SK-N-SH (cell line): ENCODE data around the gene B3GALT6. TPM values are rescaled to one million over a fixed set of nuclear protein-coding genes. Genes with fewer than 3 reads are reported as not detected.

Experiments used
- CTCF ChIA-PET: fragments of 300-600, 350-600 bp; formaldehyde crosslinking; extraction: SDS; loops from one replicate; lab custom pipeline; 2021; lab: Yijun Ruan, JAX
- POLR2A ChIA-PET: fragments of 350-600 bp; sonication (Branson Sonifier 250); formaldehyde crosslinking; extraction: SDS; loops from one replicate; lab custom pipeline; 2020; ENCODE audit warnings: antibody characterized with exemption, inconsistent platforms; lab: Yijun Ruan, JAX
- DNase-seq: peaks from one replicate; pipeline ENCODE4 v3.0.0; 2012
- H2AFZ ChIP-seq: fragments of 200-600 bp; sonication (generic); 2 replicates; pipeline ENCODE4 v1.8.1; 2016; ENCODE audit warnings: antibody characterized with exemption, mild to moderate bottlenecking, low read depth
- H3F3A ChIP-seq: fragments of 200-600 bp; sonication (generic); replicated peaks from 2 replicates; pipeline ENCODE3; 2016; ENCODE audit warnings: antibody characterized with exemption, mild to moderate bottlenecking; ENCODE audit not compliant: insufficient read depth
- H3K27ac ChIP-seq, 2 experiments: fragments of 200-500 bp in 1 of 2; fragments of 200-600 bp in 1 of 2; sonication (Bioruptor generic) in 1 of 2; sonication (generic), shearing (Covaris generic) in 1 of 2; 2 replicates each; pipeline versions ENCODE4 v1.5.1 to v1.6.1; 2014 to 2016; ENCODE audit warnings: low read depth in 2 of 2, inconsistent platforms in 1 of 2, low read length in 1 of 2, mild to moderate bottlenecking in 1 of 2, mixed read lengths in 1 of 2
- H3K27me3 ChIP-seq: fragments of 200-600 bp; sonication (generic), shearing (Covaris generic); 2 replicates; pipeline ENCODE4 v1.6.1; 2016; ENCODE audit warnings: mixed run types; ENCODE audit not compliant: insufficient read depth
- H3K36me3 ChIP-seq, 2 experiments: fragments of 200-500 bp in 1 of 2; fragments of 200-600 bp in 1 of 2; sonication (Bioruptor generic) in 1 of 2; sonication (generic) in 1 of 2; replicated peaks in 1 of 2; 2 replicates each; pipeline versions ENCODE3 to v1.5.1; 2014 to 2016; ENCODE audit warnings: low read length in 1 of 2, mild to moderate bottlenecking in 1 of 2; ENCODE audit not compliant: insufficient read depth in 2 of 2, control insufficient read depth in 1 of 2
- H3K4me1 ChIP-seq, 2 experiments: fragments of 200-500 bp in 1 of 2; fragments of 200-600 bp in 1 of 2; sonication (Bioruptor generic) in 1 of 2; sonication (generic), shearing (Covaris generic) in 1 of 2; 2 replicates each; pipeline versions ENCODE4 v1.5.1 to v1.6.1; 2014 to 2016; ENCODE audit warnings: low read depth in 1 of 2, low read length in 1 of 2, mixed run types in 1 of 2; ENCODE audit not compliant: insufficient read depth in 2 of 2, control insufficient read depth in 1 of 2
- H3K4me2 ChIP-seq: fragments of 200-600 bp; sonication (generic), shearing (Covaris generic); 2 replicates; pipeline ENCODE4 v1.6.1; 2017; ENCODE audit warnings: mixed run types
- H3K4me3 ChIP-seq, 2 experiments: fragments of 200-500 bp in 1 of 2; fragments of 200-600 bp in 1 of 2; sonication (Bioruptor generic) in 1 of 2; sonication (generic), shearing (Covaris generic) in 1 of 2; 2 replicates each; pipeline versions ENCODE4 v1.5.1 to v1.8.1; 2014 to 2016; ENCODE audit warnings: low read depth in 2 of 2, inconsistent platforms in 1 of 2, low read length in 1 of 2, mild to moderate bottlenecking in 1 of 2, mixed read lengths in 1 of 2, moderate library complexity in 1 of 2
- H3K79me2 ChIP-seq: fragments of 200-600 bp; sonication (generic); 2 replicates; pipeline ENCODE4 v1.8.1; 2017; ENCODE audit warnings: mild to moderate bottlenecking; ENCODE audit not compliant: insufficient read depth
- H3K9ac ChIP-seq: fragments of 200-600 bp; sonication (generic); 2 replicates; pipeline ENCODE4 v1.6.1; 2017; ENCODE audit warnings: mixed run types
- H3K9me2 ChIP-seq: fragments of 200-600 bp; sonication (generic); 2 replicates; pipeline ENCODE4 v1.6.1; 2017; ENCODE audit warnings: mixed run types
- H3K9me3 ChIP-seq: fragments of 200-600 bp; sonication (generic); 2 replicates; pipeline ENCODE4 v1.6.1; 2017; ENCODE audit warnings: mixed run types, mild to moderate bottlenecking, moderate library complexity
- H4K20me1 ChIP-seq: fragments of 200-600 bp; sonication (generic); 2 replicates; pipeline ENCODE4 v1.6.1; 2017; ENCODE audit warnings: mild to moderate bottlenecking, mixed run types; ENCODE audit not compliant: insufficient read depth
- CHD2 ChIP-seq: fragments of 150-350 bp; IDR thresholded peaks from 2 replicates; pipeline ENCODE4 v1.6.1; 2018; ENCODE audit warnings: low read length; ENCODE audit not compliant: partially characterized antibody
- GABPA ChIP-seq: IDR thresholded peaks from 2 replicates; pipeline ENCODE4 v1.4.0; 2012; ENCODE audit warnings: low read depth, mild to moderate bottlenecking
- MEF2A ChIP-seq: IDR thresholded peaks from 2 replicates; pipeline ENCODE4 v1.4.0; 2012; ENCODE audit warnings: low read depth, borderline replicate concordance
- MXI1 ChIP-seq: IDR thresholded peaks from 2 replicates; pipeline ENCODE4 v1.6.1; 2012; ENCODE audit warnings: mild to moderate bottlenecking, low read depth, low read length, improper control_type of control experiment
- NRF1 ChIP-seq: IDR thresholded peaks from 2 replicates; pipeline ENCODE4 v1.6.1; 2012; ENCODE audit warnings: low read depth, mild to moderate bottlenecking, low read length
- RAD21 ChIP-seq: IDR thresholded peaks from 2 replicates; pipeline ENCODE4 v1.6.1; 2012; ENCODE audit warnings: mild to moderate bottlenecking, low read length
- REST ChIP-seq: IDR thresholded peaks from 2 replicates; pipeline ENCODE4 v1.6.1; 2012; ENCODE audit warnings: mild to moderate bottlenecking, low read depth, low read length, moderate library complexity
- RFX5 ChIP-seq: IDR thresholded peaks from 2 replicates; pipeline ENCODE4 v1.6.1; 2012; ENCODE audit warnings: mild to moderate bottlenecking, improper control_type of control experiment, low read length
- RXRA ChIP-seq: IDR thresholded peaks from 2 replicates; pipeline ENCODE4 v1.4.0; 2012; ENCODE audit warnings: low read depth, mild to moderate bottlenecking, borderline replicate concordance
- SMC3 ChIP-seq: IDR thresholded peaks from 2 replicates; pipeline ENCODE4 v1.6.1; 2012; ENCODE audit warnings: low read depth, low read length, improper control_type of control experiment
- TAF1 ChIP-seq: IDR thresholded peaks from 2 replicates; pipeline ENCODE4 v1.6.1; 2012; ENCODE audit warnings: low read depth, mild to moderate bottlenecking, low read length, moderate library complexity, borderline replicate concordance
- USF2 ChIP-seq: fragments of 150-350 bp; IDR thresholded peaks from 2 replicates; pipeline ENCODE4 v1.6.1; 2017; ENCODE audit warnings: antibody characterized with exemption, low read length, low read depth, borderline replicate concordance
- WGBS: methylation state at CpG from one replicate; pipeline ENCODE4 v1.1.6; 2017; ENCODE audit warnings: low lambda C conversion rate; 5-methylcytosine and 5-hydroxymethylcytosine counted together
- polyA plus RNA-seq, 3 experiments: library from polyadenylated mRNA; depleted of rRNA; stranded (reverse); fragments of >200 nt; gene quantifications; 2 replicates each; pipeline ENCODE4 v1.2.3, GENCODE V29; 2012
- TF ChIP-seq, protein P1 (sequence below): IDR thresholded peaks from 2 replicates; pipeline ENCODE4 v1.4.0; 2012; ENCODE audit warnings: low read depth, borderline replicate concordance
- TF ChIP-seq, protein P2 (sequence below): fragments of 150-350 bp; IDR thresholded peaks from 2 replicates; pipeline ENCODE4 v1.6.1; 2016; ENCODE audit warnings: mild to moderate bottlenecking, low read depth, low read length
- TF ChIP-seq, protein P3 (sequence below): IDR thresholded peaks from 2 replicates; pipeline ENCODE4 v1.4.0; 2012; ENCODE audit warnings: low read depth, borderline replicate concordance

Gene B3GALT6
- polyA plus RNA-seq, 1 of the 3 experiments (the other 2 are of a cell fraction) = 38.8 TPM

- Histone ChIP-seq H2AFZ (no peak overlapping the region), H3K4me3 (no peak overlapping the region), H3K4me2 (no peak overlapping the region), H3K4me1 (peaks cover 0 to 5% of the 10 kb centered on the region in 2 experiments; a peak in 1 of 4 replicates), H3F3A (peaks cover 7% of the 10 kb centered on the region), H3K36me3 (peaks cover 0 to 33% of the 10 kb centered on the region in 2 experiments), H3K9ac (no peak overlapping the region), H3K27ac (no peak overlapping the region), H3K79me2 (peaks cover 49% of the 10 kb centered on the region), H3K9me2 (no peaks in the 10 kb centered on the region), H3K9me3 (no peaks in the 10 kb centered on the region), H3K27me3 (no peaks in the 10 kb centered on the region), H4K20me1 (peaks cover 13% of the 10 kb centered on the region; the same call in 1 of the 2 replicates)
- no peak for TF ChIP-seq GABPA
- TF ChIP-seq NRF1 = no peak
- no peak for TF ChIP-seq RFX5
- no peak for TF ChIP-seq RAD21
- TF ChIP-seq RXRA = no peak
- no peak for TF ChIP-seq TAF1
- no peak for TF ChIP-seq USF2
- no peak for TF ChIP-seq MEF2A
- TF ChIP-seq MXI1 = no peak
- no peak for TF ChIP-seq REST
- TF ChIP-seq, protein P1, sequence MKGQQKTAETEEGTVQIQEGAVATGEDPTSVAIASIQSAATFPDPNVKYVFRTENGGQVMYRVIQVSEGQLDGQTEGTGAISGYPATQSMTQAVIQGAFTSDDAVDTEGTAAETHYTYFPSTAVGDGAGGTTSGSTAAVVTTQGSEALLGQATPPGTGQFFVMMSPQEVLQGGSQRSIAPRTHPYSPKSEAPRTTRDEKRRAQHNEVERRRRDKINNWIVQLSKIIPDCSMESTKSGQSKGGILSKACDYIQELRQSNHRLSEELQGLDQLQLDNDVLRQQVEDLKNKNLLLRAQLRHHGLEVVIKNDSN = no peak
- TF ChIP-seq SMC3 = no peak
- TF ChIP-seq, protein P2, sequence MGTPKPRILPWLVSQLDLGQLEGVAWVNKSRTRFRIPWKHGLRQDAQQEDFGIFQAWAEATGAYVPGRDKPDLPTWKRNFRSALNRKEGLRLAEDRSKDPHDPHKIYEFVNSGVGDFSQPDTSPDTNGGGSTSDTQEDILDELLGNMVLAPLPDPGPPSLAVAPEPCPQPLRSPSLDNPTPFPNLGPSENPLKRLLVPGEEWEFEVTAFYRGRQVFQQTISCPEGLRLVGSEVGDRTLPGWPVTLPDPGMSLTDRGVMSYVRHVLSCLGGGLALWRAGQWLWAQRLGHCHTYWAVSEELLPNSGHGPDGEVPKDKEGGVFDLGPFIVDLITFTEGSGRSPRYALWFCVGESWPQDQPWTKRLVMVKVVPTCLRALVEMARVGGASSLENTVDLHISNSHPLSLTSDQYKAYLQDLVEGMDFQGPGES = no peak
- TF ChIP-seq, protein P3, sequence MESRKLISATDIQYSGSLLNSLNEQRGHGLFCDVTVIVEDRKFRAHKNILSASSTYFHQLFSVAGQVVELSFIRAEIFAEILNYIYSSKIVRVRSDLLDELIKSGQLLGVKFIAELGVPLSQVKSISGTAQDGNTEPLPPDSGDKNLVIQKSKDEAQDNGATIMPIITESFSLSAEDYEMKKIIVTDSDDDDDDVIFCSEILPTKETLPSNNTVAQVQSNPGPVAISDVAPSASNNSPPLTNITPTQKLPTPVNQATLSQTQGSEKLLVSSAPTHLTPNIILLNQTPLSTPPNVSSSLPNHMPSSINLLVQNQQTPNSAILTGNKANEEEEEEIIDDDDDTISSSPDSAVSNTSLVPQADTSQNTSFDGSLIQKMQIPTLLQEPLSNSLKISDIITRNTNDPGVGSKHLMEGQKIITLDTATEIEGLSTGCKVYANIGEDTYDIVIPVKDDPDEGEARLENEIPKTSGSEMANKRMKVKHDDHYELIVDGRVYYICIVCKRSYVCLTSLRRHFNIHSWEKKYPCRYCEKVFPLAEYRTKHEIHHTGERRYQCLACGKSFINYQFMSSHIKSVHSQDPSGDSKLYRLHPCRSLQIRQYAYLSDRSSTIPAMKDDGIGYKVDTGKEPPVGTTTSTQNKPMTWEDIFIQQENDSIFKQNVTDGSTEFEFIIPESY = no peak
- TF ChIP-seq CHD2 = no peak
- WGBS = 95% methylated on average over 19 of the region's 44 CpGs
- CTCF ChIA-PET = interaction anchor here (1.2 to 7.4 kb wide), 2 partner anchors 104 to 244 kb away, joined by 3 to 37 read pairs; no protein-coding TSS in a partner anchor
- DNase-seq = no peak
- POLR2A ChIA-PET = no interaction called here
Observed at GRCh38 chr1:1226566-1227362, 5.3 kb upstream of the B3GALT6 start.
